Activated CD4-positive, alpha-beta T cell treated with anti-CD3 and anti-CD28 coated beads, Interleukin-2, amount 50 U/mL, for 4 hours (primary cell): Measurements from ENCODE around the gene GSTA2.
"Not testable (repeated sequence)": the region's sequence is repeated elsewhere in the genome, so short reads cannot be mapped to it uniquely, and the experiment has no call there.

Experiments used
- DNase-seq, 2 experiments: peaks; one replicate each; pipeline ENCODE4 v3.0.0-alpha.2; 2020

The GSTA2 gene

DNA sequence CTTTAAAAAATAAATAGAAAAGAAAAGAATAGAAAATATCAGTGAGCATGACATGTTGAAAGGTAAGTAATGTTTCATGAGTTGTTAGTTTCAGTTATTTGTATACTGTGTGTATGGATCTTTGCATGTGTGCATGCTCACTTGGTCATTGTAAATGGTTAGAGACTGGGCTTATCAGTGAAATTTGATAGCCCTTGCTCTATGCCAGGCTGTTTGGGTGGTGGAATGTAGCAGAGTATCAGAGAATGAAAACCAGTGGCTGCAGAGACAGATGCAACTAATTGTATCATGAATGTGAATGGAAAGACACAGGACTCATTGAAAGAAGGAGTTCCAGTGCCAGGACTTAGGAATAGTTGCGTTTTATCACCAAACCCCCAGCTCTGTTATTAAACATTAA is 4.2 kb downstream of the GSTA2 start:
- no peak for DNase-seq

DNA sequence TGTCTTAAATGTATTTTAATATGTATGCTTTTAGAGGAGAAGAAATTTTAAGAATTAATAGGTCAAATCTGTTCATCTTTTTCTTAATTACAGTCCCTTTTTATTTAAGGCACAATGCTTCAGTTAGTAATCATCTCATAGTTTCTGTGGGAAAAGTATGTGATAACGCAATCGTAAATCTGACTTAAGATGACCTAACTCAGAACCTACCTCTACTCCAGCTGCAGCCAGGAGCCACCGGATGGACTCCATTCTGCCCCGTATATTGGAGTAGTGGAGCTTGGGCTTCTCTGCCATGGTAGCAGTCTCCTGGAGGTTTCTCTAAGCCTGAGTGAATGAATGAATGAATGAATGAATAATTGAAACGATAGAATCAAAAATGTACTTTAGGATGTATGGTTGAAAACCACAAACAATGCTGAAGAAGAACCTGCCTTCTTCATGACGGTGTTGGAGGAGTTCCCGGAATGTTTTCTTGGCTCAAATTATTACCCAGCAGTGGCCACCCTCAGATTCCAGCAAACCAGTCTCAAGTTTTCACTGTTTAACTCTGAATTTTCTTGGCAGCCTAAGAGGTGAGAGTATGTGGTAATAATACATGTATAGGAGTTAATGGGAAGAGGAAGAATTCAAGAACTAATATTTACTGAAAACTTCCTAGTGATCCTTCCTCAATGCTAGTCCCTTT is 5.5 kb downstream of the GSTA2 start:
- DNase-seq, result not testable (repeated sequence)

DNA sequence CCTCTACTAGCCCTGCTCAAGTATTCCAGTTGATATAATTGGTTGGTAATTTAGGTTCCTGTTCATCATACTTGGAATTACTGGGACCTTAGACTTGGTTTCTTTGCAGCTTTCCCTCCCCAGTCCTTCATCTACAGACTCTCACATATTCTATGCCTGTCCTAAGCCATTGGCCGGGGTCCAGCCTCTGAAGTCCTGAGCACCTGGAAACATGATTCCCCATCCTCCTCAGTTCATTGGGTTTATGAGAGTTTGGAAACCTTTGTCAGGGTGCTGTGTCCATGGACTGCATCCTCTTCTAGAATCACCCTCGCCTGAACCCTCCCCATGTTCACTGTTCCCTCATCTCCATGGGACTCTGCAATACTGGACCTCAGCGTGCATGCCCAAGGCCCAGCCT is 8.8 kb downstream of the GSTA2 start:
- DNase-seq, result no peak

DNA sequence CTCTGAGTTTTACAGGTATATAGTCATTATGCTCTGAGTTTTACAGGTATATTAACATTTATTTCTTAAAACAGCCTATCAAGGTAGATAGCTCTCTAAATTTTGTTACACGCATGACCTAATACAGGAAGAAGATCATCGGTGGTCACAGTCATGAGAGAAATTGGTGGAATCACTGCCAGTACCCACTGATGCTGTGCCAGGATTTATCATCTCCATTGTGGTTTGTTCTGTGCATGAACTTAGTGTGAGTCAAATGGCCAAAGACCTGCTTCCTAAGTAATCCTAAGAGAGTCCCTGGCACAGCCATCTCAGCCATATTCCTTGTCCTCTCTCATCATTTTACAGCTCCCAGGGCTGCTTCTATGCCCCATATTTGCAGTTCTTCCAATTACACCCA is 10.1 kb downstream of the GSTA2 start:
- DNase-seq, result not testable (repeated sequence)

DNA sequence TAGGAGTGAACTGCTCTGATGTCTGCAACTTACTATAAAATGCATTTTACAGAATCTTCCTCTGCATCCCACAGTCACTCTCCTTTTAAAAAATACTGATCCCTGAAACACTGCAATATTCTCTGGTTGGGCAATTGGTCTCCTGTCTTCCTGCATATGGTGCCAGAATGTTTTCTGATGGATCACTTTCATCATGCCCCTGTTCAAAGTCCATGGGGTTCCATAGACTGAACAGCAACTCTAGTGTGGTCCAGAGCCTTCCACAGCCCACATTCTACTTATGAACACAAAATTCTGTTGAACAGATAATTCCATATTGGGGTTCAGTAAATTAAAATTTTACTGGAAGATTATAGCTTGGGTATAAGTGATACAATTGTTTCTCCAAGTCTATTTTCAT is 11.0 kb downstream of the GSTA2 start:
- DNase-seq, result no peak

DNA sequence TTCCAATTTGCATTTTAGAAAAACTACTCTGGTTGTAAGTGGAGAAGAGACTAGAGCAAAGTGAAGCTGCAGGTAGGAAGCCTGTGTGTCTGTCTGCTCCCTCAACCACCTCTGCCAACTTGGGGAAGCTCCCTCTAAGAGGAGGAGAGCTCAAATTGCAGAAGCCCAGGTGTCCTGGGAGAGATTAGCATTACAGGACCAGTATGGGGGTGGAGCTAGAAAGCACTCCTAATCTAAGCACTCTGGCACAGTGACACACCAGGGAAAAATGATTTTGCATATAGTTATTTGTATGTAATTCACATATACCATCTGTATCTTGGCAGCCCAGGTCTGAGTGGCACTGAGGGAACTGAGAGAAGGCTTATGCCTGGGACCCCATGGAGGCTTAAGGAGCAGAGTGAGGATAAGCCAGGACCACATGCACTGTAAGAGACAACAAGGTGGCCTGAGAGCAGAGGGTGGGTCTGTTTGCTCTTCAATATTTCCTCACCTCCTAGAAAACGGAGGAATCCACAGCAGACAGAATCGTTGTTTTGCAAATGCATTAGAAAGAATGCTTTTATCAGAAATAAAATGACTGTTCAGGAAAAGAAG is 13.6 kb downstream of the GSTA2 start:
- no peak for DNase-seq

DNA sequence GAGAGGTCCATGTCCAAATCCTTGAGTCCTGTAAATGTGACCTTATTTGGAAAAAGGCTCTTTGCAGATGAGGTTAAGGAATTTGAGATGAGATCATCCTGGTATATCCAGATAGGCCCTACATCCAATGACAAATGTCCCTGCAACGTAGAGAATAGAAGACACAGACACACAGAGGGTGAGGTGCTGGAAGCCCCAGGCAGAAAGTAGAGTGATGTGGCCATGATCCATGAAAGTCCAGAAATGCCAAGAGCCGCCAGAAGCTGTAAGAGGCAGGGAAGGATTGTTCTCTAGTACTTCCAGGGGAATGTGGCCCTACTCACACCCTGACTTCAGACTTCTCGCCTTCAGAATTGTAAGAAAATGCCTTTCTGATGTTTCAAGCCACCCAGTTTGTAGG is 16.0 kb downstream of the GSTA2 start:
- not testable (repeated sequence) for DNase-seq

DNA sequence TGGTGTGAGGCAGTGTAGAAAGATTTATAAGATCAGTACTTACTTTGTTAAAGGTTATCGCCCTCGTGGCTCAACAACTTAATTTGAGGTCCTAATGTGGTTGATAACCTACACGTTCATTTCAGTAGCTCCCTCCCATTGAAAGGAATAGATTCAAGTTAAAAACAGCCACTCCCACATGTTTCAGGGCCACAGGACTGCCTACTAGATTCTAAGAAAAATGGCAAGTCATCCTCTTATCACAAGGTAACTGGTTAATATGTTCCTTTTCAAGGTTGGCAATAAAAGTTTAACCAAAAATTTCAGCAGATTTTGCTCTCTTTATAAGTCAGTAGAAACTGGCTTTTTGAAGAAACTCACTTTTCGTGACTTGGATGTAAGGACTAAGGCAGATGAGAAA is 17.1 kb downstream of the GSTA2 start:
- DNase-seq, result no peak

DNA sequence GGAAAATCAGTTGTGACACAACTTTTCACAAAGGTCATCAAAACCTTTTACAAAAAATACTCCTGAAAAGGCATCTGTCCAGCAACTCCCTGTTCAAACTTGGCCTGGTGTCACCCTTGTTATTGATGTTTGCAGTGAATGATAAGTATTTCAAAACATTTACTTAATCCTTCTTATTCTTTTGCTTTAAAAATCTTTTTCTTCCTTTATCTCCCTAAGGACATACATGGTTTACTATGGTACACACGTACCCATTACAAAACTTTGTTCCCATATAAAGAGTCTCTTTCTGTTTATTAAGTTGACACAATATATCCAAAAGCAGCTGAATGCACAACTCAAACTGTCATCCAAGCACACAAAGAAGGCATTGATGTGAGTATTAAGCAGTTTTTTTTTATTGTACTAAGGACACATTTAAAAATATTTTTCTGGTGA is 17.5 kb downstream of the GSTA2 start:
- no peak for DNase-seq

DNA sequence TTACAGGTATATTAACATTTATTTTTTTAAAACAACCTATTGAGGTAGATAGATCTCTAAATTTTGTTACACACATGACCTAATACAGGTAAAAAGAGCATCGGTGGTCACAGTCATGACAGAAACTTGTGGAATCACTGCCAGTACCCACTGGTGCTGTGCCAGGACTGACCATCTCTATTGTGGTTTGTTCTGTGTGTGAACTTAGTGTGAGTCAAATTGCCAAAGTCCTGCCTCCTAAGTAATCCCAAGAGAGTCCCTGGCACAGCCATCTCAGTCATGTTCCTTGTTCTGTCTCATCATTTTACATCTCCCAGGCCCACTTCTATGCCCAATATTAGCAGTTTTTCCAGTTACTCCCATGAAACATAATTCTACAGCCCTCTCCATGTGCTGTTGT is 21.4 kb downstream of the GSTA2 start:
- DNase-seq, result no peak

DNA sequence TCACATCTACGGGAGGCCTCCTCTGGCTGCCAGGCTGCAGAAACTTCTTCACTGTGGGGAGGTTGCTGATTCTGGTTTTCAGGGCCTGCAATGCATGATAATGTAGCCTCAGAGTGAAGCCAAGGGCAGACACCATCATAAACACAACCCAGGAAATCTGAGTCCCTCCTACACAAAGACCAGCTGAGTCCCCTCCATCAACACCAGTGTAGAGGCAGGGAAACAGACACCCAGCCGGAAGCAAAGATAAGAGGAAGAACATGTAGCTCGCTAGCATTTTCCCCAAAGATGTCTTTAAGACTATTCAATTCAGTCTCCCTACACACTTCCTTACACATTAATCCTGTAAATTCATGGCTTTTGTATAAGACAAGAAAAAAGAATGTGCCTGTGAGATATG is 23.6 kb downstream of the GSTA2 start:
- no peak for DNase-seq

DNA sequence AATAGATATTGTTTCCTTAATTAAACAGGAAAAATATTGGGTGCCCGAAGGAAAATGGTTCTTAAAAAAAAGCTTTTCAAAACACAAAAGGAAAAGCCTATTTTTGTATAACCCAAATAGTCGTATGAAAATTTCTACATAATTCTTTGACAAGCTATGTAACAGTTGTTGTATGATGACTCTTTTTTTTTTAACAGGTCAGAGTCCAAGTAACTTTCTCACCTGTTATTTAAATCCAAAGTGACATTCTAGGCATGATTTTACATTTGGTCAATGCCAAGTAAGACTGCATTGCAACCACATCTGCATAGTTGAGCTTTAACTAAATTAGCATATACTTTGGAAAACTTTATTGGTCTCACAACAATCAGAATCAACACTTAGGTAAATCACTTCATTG is 24.1 kb downstream of the GSTA2 start:
- no peak for DNase-seq

DNA sequence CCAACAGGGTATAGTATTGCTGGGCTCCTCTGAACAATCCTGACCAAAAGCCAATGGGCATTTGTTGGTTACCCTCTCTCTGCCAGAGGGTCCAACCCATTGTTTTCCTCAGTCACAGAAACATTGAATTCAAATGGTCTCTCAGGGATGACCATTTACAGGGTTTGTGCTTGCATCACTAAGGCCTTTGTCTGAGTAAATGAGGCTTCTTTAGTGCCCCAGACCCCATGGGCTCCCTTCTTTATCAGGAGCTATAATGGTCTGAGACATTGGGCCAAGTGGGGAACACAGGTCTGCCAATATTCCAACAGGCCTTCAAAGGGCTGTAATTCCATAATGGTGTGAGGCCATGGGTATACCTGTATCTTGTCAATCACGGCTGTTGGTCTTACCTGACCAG is 27.1 kb downstream of the GSTA2 start:
- no peak for DNase-seq

DNA sequence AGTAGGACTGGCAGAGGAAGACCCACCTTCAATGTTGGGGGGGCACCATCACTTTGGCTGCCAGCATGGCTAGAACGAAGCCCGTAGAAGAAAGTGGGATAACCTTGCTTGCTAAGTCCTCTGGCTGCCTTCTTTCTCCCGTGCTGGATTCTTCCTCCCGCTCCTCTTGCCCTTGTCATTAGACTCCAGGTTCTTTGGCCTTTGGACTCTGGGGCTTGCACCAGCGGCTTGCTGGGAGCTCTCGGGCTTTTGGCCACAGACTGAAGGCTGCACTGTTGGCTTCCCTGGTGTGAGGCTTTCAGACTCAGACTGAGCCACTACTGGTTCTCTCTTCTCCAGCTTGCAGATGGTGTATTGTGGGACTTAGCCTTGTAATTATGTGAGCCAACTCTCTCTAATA is 28.2 kb downstream of the GSTA2 start:
- DNase-seq, result no peak

DNA sequence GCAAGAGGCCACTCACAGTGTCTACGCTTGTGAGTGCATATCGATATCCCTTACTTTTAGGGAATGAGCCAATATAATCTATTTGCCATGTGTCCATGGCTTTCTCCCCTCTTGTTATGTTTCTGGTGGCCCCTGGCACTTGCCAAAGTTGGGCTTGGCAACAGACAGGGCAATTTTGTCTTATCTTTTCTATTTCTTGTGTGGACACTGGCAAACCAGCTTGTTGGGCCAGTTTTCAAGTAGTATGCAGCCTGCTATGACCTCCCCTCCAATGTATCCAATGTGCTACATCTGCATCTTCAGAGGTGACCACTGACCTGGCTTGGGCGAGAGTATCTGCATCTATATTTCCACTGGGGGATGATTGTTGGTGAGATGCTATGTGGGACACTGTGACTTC is 29.2 kb downstream of the GSTA2 start:
- DNase-seq, result no peak

DNA sequence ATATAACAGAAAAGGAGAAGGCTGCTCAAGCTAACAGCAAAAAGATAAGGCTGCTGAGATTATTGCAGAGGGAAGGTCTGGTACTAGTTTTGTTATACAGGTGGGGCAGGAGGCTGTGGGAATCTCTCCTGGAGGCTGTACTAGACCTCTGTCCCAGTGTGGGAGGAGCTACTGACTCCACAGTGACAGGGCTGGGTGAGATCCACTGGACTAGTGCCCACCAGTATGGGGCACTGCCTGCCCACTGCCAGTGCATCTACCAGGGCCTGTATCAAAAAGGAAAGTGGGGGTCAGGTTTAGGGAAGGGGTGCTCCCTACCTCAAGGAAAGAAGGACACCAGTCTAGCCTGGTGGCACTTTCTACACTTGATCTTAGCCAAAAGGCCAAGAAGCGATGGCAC is 30.1 kb downstream of the GSTA2 start:
- no peak for DNase-seq

DNA sequence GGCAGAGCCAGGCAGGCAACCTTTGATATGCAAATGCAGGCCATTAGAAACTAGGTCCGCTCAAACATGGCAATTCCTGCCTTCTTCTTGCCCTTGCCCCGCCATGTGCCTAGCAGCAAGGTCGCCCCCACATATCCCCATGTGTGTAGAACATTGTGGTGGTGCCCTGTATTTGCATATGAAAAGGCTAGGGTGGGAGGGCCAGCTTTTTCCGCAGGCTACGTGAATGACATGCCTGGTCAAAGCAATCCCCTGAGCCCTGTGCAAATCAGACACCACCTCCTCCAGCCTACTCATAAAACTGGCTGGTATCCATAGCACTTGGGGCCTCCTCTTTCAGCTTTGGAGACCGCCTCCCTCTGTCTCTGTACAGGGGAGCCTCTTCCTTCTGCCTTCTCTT is 31.6 kb downstream of the GSTA2 start:
- DNase-seq, result no peak

DNA sequence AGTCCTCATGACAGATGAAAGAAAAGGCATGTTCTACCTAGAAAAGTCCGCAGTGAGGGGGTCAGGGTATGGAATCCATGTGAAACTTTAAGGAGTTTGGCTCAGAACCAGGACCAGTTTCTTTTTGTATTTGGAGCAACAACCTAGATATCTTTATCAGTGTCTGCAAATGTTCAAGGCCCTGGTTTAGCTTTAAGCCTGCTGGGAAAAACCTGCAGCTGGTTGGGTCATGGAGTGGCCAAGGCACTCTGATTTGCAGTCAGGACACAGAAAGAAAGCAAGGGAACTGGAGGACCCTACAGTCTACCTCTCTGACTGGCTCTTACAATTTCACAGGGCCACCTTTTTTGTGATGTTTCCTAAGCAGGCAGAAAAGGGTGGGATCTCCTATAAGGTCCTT is 33.7 kb downstream of the GSTA2 start:
- no peak for DNase-seq

DNA sequence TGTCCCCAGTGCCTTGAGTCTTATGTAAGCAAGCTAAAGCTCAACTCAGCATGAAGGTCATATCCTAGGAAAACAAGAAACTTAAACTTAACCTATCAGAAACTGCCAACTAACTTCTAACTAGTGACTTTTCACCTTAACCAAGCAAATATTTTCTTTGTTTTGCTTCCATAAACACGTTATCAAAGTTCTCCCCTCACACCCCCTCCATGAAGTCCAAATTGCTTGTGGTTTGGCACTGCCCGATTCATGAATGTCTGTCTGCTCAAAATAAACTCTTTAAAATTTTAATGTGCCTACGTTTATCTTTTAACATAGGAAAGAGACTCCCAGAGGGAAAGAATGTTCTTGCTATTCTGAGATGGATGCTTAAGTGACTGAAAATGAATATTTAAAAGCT is 34.9 kb downstream of the GSTA2 start:
- no peak for DNase-seq

DNA sequence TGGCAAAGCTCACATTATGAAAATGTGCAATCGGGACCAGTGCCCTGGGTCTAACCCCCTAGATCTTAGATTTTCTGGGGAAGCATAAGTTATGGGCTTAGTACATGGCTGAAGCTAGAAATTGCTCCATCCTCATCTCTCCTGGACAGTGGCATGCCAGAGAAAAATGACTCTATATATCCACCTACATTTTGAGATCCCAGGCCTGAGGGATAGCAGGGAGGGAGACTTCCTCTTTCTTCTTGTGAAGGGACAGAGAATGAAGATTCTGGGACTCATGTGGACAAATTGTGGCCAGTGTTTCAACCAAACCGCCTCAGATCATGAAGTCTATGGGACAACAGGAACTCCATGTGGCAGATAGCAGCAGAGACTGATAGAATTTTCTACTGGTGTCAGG is 35.4 kb downstream of the GSTA2 start:
- DNase-seq, result no peak

DNA sequence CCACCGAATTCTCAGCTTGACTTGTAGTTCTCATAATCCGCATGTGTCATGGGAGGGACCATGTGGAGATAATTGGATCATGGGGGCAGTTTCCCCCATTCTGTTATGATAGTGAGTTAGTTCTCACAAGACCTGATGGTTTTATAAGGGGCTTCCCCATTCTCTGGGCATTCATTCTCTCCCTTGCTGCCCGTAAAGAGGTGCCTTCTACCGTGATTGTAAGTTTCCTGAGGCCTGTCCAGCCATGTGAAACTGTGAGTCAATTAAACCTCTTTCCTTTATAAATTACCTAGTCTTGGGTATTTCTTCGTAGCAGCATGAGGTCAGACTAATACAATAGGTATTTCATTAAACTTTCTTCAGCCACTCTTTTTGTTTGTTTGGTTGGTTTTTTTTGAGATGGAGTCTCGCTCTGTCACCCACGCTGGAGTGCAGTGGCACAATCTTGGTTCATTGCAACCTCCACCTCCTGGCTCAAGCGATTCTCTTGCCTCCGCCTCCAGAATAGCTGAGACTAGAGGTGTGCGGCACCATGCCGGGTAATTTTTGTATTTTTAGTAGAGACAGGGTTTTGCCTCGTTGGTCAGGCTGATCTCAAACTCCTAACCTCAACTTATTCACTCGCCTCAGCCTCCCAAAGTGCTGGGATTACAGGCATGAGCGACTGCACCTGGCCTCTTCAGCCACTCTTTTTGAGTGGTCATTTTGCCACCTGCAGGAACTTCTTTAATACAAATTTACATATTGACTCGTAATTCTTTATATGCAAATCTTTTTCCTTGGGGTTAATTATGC is 36.3 kb downstream of the GSTA2 start:
- no peak for DNase-seq

DNA sequence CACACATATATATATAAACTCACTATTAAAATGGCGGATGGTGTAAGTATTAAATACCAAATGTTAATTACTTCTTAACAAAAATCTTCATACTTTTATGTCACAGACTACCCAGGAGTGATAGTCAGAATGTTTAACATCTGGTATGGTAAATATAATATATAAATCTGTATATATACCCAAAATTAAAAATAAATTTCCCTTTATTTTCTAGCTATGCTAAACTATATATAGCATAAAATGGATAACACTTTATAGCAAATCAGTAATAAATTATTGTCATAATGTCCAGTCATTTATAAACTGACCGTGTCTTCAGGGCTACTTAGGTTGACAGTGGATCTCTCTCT is 37.1 kb downstream of the GSTA2 start:
- no peak for DNase-seq

DNA sequence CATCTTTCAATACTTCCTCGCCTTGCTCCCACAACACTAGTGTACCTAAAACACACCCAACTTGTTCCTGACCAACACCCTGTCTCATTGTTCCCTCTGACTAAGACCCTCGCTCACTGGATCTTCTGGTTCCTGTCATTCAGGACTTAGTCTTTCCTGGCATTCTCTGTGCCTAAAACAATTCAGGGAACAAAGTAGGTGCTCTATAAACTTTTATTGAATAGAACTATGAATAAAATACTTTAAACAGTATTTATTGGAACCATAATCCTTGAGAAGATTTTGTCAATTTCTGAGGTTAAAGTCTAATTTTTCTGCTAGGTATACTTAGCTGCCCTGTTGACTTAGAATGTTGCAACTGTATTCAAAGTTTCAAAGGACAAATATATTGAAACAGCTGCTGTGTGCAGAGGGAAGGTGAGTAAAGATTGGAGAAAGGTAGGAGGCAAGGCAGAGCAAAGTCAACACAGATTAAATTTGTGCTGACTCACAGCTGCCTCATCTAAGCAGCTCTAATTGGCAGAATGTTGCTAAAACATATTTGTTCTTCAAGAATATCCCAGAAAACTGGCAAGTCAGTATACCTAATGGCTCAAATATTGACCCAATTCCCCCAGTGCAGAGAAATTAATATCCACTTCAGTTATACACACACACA is 37.6 kb downstream of the GSTA2 start:
- DNase-seq, result no peak

DNA sequence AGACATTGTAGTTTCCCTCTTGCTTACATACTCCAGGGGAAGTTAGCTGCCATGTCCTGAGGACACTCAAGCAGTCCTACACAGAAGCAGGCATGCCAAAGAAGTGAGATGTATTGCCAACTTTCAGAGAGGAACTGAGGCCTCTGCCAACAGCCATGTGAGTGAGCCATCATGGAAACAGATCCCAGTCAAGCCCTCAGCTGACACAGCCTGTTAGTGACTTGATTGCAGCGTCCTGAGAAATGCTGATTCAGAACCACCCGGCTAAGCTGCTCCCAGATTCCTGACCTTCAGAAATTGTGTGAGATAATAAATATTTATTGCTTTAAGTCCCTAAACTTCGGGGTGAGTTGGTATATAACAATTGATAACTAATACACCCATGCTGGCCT is 38.1 kb downstream of the GSTA2 start:
- no peak for DNase-seq
